Natural killer cell (primary cell): Measurements from ENCODE around the gene GLYATL1B. TPM values are rescaled to one million over a fixed set of nuclear protein-coding genes. Genes with fewer than 3 reads are reported as not detected.
"Not testable (repeated sequence)": the region's sequence is repeated elsewhere in the genome, so short reads cannot be mapped to it uniquely, and the experiment has no call there.

ENCODE experiments used
- ATAC-seq, 3 donors: fragments of 150-1000 bp in 2 of 3; fragments of 200-7000 bp in 1 of 3; cut with Tn5 transposase; 1 replicate in 1 of 3; 2 replicates in 2 of 3; pipeline ENCODE4 v1.10.0; 2021; ENCODE audit warnings: mild to moderate bottlenecking in 2 of 3, moderate library complexity in 2 of 3
- DNase-seq, 2 donors: peaks; one replicate each; pipeline versions ENCODE4 v3.0.0 to v3.0.0-alpha.2; 2013 to 2021; ENCODE audit warnings: mixed read lengths in 1 of 2
- H3K27ac ChIP-seq: one replicate; pipeline ENCODE4 v1.5.1; 2013; ENCODE audit warnings: mild to moderate bottlenecking, low read length
- H3K27me3 ChIP-seq: one replicate; pipeline ENCODE4 v1.6.1; 2013; ENCODE audit warnings: low read length; ENCODE audit not compliant: control insufficient read depth, insufficient read depth
- H3K36me3 ChIP-seq: one replicate; pipeline ENCODE4 v1.6.1; 2013; ENCODE audit warnings: low read length; ENCODE audit not compliant: control insufficient read depth, insufficient read depth
- H3K4me1 ChIP-seq: one replicate; pipeline ENCODE4 v1.6.1; 2013; ENCODE audit warnings: low read length; ENCODE audit not compliant: control insufficient read depth, insufficient read depth
- H3K4me3 ChIP-seq: one replicate; pipeline ENCODE4 v1.5.1; 2013; ENCODE audit warnings: low read length
- H3K9me3 ChIP-seq: one replicate; pipeline ENCODE4 v1.6.1; 2013; ENCODE audit warnings: low read length; ENCODE audit not compliant: control insufficient read depth, insufficient read depth
- H3K27ac Mint-ChIP-seq, 2 donors: one replicate each; pipeline ENCODE4 v1.8.0; 2022; ENCODE audit warnings: mild to moderate bottlenecking in 2 of 2, mixed read lengths in 2 of 2, moderate library complexity in 1 of 2
- H3K27me3 Mint-ChIP-seq, 2 donors: one replicate each; pipeline ENCODE4 v1.8.0; 2022; ENCODE audit warnings: low read depth in 2 of 2, mixed read lengths in 2 of 2
- H3K36me3 Mint-ChIP-seq: one replicate; pipeline ENCODE4 v1.8.0; 2022; ENCODE audit warnings: mixed read lengths
- H3K4me1 Mint-ChIP-seq, 2 donors: one replicate each; pipeline ENCODE4 v1.8.0; 2022; ENCODE audit warnings: mixed read lengths in 2 of 2
- H3K4me3 Mint-ChIP-seq: one replicate; pipeline ENCODE4 v1.8.0; 2022; ENCODE audit warnings: mild to moderate bottlenecking, moderate library complexity, mixed read lengths
- H3K9me3 Mint-ChIP-seq, 2 donors: one replicate each; pipeline ENCODE4 v1.8.0; 2022; ENCODE audit warnings: mixed read lengths in 2 of 2
- CTCF ChIP-seq: fragments of 200-600 bp; IDR thresholded peaks from one replicate; pipeline ENCODE4 v1.8.0; 2022; ENCODE audit warnings: antibody characterized with exemption
- WGBS: methylation state at CpG from one replicate; pipeline ENCODE4 v1.1.7; 2013; ENCODE audit warnings: missing lambda C conversion rate; ENCODE audit not compliant: insufficient coverage; 5-methylcytosine and 5-hydroxymethylcytosine counted together
- intact Hi-C: fragments of 100-400 bp; cut with micrococcal nuclease; formaldehyde crosslinking; loops from one replicate; pipeline ENCODE4 v1.14.2; 2022
- total RNA-seq, 4 donors: library from RNA; stranded (reverse); fragments of 120-200 nt in 1 of 4; gene quantifications; one replicate each; pipeline versions ENCODE4 v1.2.3 to v1.2.4, GENCODE V29; 2013 to 2022

The GLYATL1B gene
- total RNA-seq, 3 donors from 2014 or later (not counting 1 experiment from before 2014, with no cell fraction given) = not detected

GRCh38 chr11:59076876-59077571 is 9.1 kb upstream of the GLYATL1B start:
- Histone ChIP-seq H3K27me3 (no peaks in the 10 kb centered on the region), H3K9me3 (no peaks in the 10 kb centered on the region), H3K4me3 (no peak overlapping the region), H3K36me3 (no peaks in the 10 kb centered on the region), H3K4me1 (peaks cover 8% of the 10 kb centered on the region), H3K27ac (peak overlapping the region; percentile 35)
- H3K36me3 Mint-ChIP-seq = no peaks in the 10 kb centered on the region
- TF ChIP-seq CTCF = no peak
- H3K9me3 Mint-ChIP-seq = no peaks in the 10 kb centered on the region
- intact Hi-C loops = no loop called here
- H3K4me1 Mint-ChIP-seq = no peaks in the 10 kb centered on the region
- ATAC-seq (no peak), DNase-seq (no peak)
- no peak overlapping the region for H3K4me3 Mint-ChIP-seq
- H3K27me3 Mint-ChIP-seq = peaks cover 23 to 38% of the 10 kb centered on the region in 2 donors
- no peak overlapping the region for H3K27ac Mint-ChIP-seq
- 47% methylated on average over 7 of the region's 8 CpGs for WGBS

- H3K36me3 ChIP-seq = no peaks in the 10 kb centered on the region
- no peaks in the 10 kb centered on the region for H3K9me3 ChIP-seq
- peaks cover 8% of the 10 kb centered on the region for H3K4me1 ChIP-seq
- Mint-ChIP-seq H3K36me3 (no peaks in the 10 kb centered on the region), H3K27me3 (peaks cover 20 to 34% of the 10 kb centered on the region in 2 donors), H3K27ac (no peak overlapping the region), H3K9me3 (no peaks in the 10 kb centered on the region), H3K4me3 (no peak overlapping the region), H3K4me1 (no peaks in the 10 kb centered on the region)
- ATAC-seq = no peak
- no peak for TF ChIP-seq CTCF
- 31% methylated on average over 2 of the region's 2 CpGs for WGBS
- intact Hi-C loops = no loop called here
- no peak overlapping the region for H3K4me3 ChIP-seq
- no peak for DNase-seq
- no peaks in the 10 kb centered on the region for H3K27me3 ChIP-seq
- peak overlapping the region; percentile 60 for H3K27ac ChIP-seq
Observed at GRCh38 chr11:59078435-59078834, 7.7 kb upstream of the GLYATL1B start.

DNA sequence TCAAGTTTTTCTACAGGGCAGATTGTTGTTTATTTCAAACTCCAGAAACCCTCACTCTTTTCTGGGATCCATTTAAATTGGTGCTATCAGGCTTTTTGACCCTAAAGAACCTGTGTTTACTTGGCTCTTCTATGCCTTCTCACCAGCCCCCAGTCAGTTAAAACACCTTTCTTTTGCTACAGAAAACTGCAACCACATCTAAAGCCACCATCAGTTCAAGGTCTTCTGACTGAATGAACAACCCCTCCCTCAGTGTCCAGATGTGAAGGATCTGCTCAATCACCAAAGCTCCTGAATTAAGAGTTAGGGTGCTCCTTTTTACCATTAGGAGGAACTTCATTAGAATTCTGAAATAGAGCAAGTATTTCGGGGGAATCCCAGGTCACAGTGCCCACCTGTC is 7.0 kb upstream of the GLYATL1B start:
- Mint-ChIP-seq H3K4me3 (no peak overlapping the region), H3K36me3 (no peaks in the 10 kb centered on the region), H3K9me3 (no peaks in the 10 kb centered on the region), H3K27ac (no peak overlapping the region), H3K4me1 (no peaks in the 10 kb centered on the region), H3K27me3 (peaks cover 26 to 33% of the 10 kb centered on the region in 2 donors)
- Histone ChIP-seq H3K9me3 (no peaks in the 10 kb centered on the region), H3K4me3 (no peak overlapping the region), H3K4me1 (peaks cover 8% of the 10 kb centered on the region), H3K27me3 (no peaks in the 10 kb centered on the region), H3K27ac (peak overlapping the region; percentile 60), H3K36me3 (no peaks in the 10 kb centered on the region)
- no peak for TF ChIP-seq CTCF
- no peak for ATAC-seq
- 100% methylated on average over 1 of the region's 1 CpG for WGBS
- intact Hi-C loops = no loop called here
- no peak for DNase-seq

GRCh38 chr11:59080421-59080820 is 5.7 kb upstream of the GLYATL1B start:
- DNase-seq, H3K27me3 ChIP-seq, H3K27ac Mint-ChIP-seq, H3K27ac ChIP-seq, H3K4me3 ChIP-seq, ATAC-seq, H3K4me1 ChIP-seq, H3K36me3 ChIP-seq, H3K36me3 Mint-ChIP-seq, intact Hi-C loops, H3K4me3 Mint-ChIP-seq, H3K4me1 Mint-ChIP-seq, H3K9me3 Mint-ChIP-seq, H3K9me3 ChIP-seq: not testable (repeated sequence)
- 88% methylated on average over 1 of the region's 2 CpGs for WGBS
- H3K27me3 Mint-ChIP-seq = peaks cover 15 to 20% of the 10 kb centered on the region in 2 donors

GRCh38 chr11:59081430-59082020 is 4.6 kb upstream of the GLYATL1B start:
- DNase-seq, ATAC-seq, H3K27me3 ChIP-seq, H3K4me3 Mint-ChIP-seq, H3K27ac ChIP-seq, H3K9me3 ChIP-seq, H3K9me3 Mint-ChIP-seq, H3K4me1 Mint-ChIP-seq, H3K4me3 ChIP-seq, H3K36me3 ChIP-seq, H3K27ac Mint-ChIP-seq, H3K4me1 ChIP-seq, H3K36me3 Mint-ChIP-seq, intact Hi-C loops: not testable (repeated sequence)
- H3K27me3 Mint-ChIP-seq = peaks cover 14 to 16% of the 10 kb centered on the region in 2 donors
- WGBS = 100% methylated on average over 1 of the region's 4 CpGs
